ENCODE results near the gene MRPL47. TPM values are rescaled to one million over a fixed set of nuclear protein-coding genes. Genes with fewer than 3 reads are reported as not detected.
"Not testable (repeated sequence)": the region's sequence is repeated elsewhere in the genome, so short reads cannot be mapped to it uniquely, and the experiment has no call there.

The MRPL47 gene
- total RNA-seq: 10 to 100 TPM; 36.8 to 39.9 TPM

- Mint-ChIP-seq H3K36me3 (ENCODE audit: low read depth) (peaks cover 43% of the 10 kb centered on the region), H3K4me3 (peak within 1 kb of the TSS; percentile 99), H3K4me1 (ENCODE audit: low read depth) (peaks cover 46% of the 10 kb centered on the region), H3K9me3 (ENCODE audit: insufficient read depth) (no peaks in the 10 kb centered on the region), H3K27ac (peak within 1 kb of the TSS; percentile 99), H3K27me3 (ENCODE audit: low read depth) (no peaks in the 10 kb centered on the region)
- DNase-seq (peak; percentile 96), ATAC-seq (peak; percentile 95)
- POLR2A ChIA-PET: interaction anchor here (0.7 to 2.1 kb wide), 12 partner anchors 9 to 283 kb away, joined by 3 to 16 read pairs (median 3); partner anchors contain the start of genes ACTL6A, MFN1 and USP13
- CTCF ChIA-PET: interaction anchor here (0.7 to 1.0 kb wide), 2 partner anchors 49 to 1001 kb away, joined by 3 to 4 read pairs; no protein-coding TSS in a partner anchor
Observed at GRCh38 chr3:179604321-179605078, at the start of gene MRPL47, which contains the start of gene NDUFB5. TSS of gene MRPL47 (minus strand) at chr3:179604638. CDS start at chr3:179604624, 14 bp downstream. TSS of gene NDUFB5 (plus strand) at chr3:179604794. CDS start at chr3:179604816, 22 bp downstream.

GRCh38 chr3:179653096-179653797 lies 48.8 kb upstream of the MRPL47 start:
- H3K4me1 Mint-ChIP-seq (ENCODE audit: low read depth): peaks cover 30% of the 10 kb centered on the region
- peak overlapping the region; percentile 93 for H3K4me3 Mint-ChIP-seq
- ChIA-PET POLR2A (interaction anchor here (0.5 to 2.6 kb wide), 4 partner anchors 9 to 506 kb away, joined by 3 to 16 read pairs (median 3); partner anchors contain the start of genes MRPL47 and NDUFB5), CTCF (interaction anchor here (0.5 to 2.0 kb wide), 4 partner anchors 9 to 276 kb away, joined by 4 read pairs; partner anchors contain the start of genes MRPL47 and NDUFB5)
- no peaks in the 10 kb centered on the region for H3K9me3 Mint-ChIP-seq (ENCODE audit: insufficient read depth)
- ATAC-seq (peak; percentile 76), DNase-seq (peak; percentile 68)
- peaks cover 11% of the 10 kb centered on the region for H3K36me3 Mint-ChIP-seq (ENCODE audit: low read depth)
- H3K27me3 Mint-ChIP-seq (ENCODE audit: low read depth): peaks cover 10% of the 10 kb centered on the region
- H3K27ac Mint-ChIP-seq: peak overlapping the region; percentile 89

- Mint-ChIP-seq H3K27me3 (ENCODE audit: low read depth) (peaks cover 10% of the 10 kb centered on the region), H3K4me1 (ENCODE audit: low read depth) (peaks cover 29% of the 10 kb centered on the region), H3K4me3 (peak within 1 kb of the TSS; percentile 93), H3K9me3 (ENCODE audit: insufficient read depth) (no peaks in the 10 kb centered on the region), H3K36me3 (ENCODE audit: low read depth) (peaks cover 11% of the 10 kb centered on the region), H3K27ac (peak within 1 kb of the TSS; percentile 89)
- ATAC-seq: peak; percentile 70
- ChIA-PET CTCF (interaction anchor here (0.5 to 1.0 kb wide), 2 partner anchors 9 to 276 kb away, joined by 3 to 4 read pairs; no protein-coding TSS in a partner anchor), POLR2A (interaction anchor here (0.5 to 2.6 kb wide), 3 partner anchors 44 to 505 kb away, joined by 3 to 16 read pairs (median 3); partner anchors contain the start of genes MRPL47 and NDUFB5)
- DNase-seq: peak; percentile 77
Observed at GRCh38 chr3:179652447-179653095, 48.1 kb upstream of the MRPL47 start, which contains the start of gene USP13. TSS of gene USP13 (plus strand) at chr3:179653040. CDS start at chr3:179653226, 186 bp downstream.

GRCh38 chr3:179651687-179652446 lies 47.4 kb upstream of the MRPL47 start:
- ATAC-seq: no peak
- DNase-seq: no peak
- H3K9me3 Mint-ChIP-seq (ENCODE audit: insufficient read depth): no peaks in the 10 kb centered on the region
- H3K4me1 Mint-ChIP-seq (ENCODE audit: low read depth): peaks cover 29% of the 10 kb centered on the region
- ChIA-PET CTCF (interaction anchor here (1.0 kb wide), 1 partner anchor 8 kb away, joined by 3 read pairs; no protein-coding TSS in a partner anchor), POLR2A (interaction anchor here (0.6 to 2.6 kb wide), 2 partner anchors 43 to 47 kb away, joined by 3 to 16 read pairs; partner anchors contain the start of genes MRPL47 and NDUFB5)
- peaks cover 11% of the 10 kb centered on the region for H3K36me3 Mint-ChIP-seq (ENCODE audit: low read depth)
- H3K27me3 Mint-ChIP-seq (ENCODE audit: low read depth): peaks cover 10% of the 10 kb centered on the region
- peak overlapping the region; percentile 76 for H3K4me3 Mint-ChIP-seq
- H3K27ac Mint-ChIP-seq: peak overlapping the region; percentile 15

- POLR2A ChIA-PET: no interaction called here
Observed at GRCh38 chr3:179646177-179646576, 41.7 kb upstream of the MRPL47 start.

GRCh38 chr3:179643837-179644236 lies 39.4 kb upstream of the MRPL47 start:
- DNase-seq; ATAC-seq; H3K27ac Mint-ChIP-seq; H3K27me3 Mint-ChIP-seq (ENCODE audit: low read depth); H3K9me3 Mint-ChIP-seq (ENCODE audit: insufficient read depth); H3K36me3 Mint-ChIP-seq (ENCODE audit: low read depth); H3K4me3 Mint-ChIP-seq; H3K4me1 Mint-ChIP-seq (ENCODE audit: low read depth): not testable (repeated sequence)
- ChIA-PET POLR2A (interaction anchor here (0.8 to 1.7 kb wide), 2 partner anchors 9 to 1423 kb away, joined by 3 read pairs; no protein-coding TSS in a partner anchor), CTCF (interaction anchor here (0.8 to 1.5 kb wide), 3 partner anchors 9 to 689 kb away, joined by 3 to 4 read pairs (median 3); partner anchors contain the start of gene USP13)

More at GRCh38 chr3:179646177-179646576, 41.7 kb upstream of the MRPL47 start:
- CTCF ChIA-PET: no interaction called here
- no peak overlapping the region for H3K27ac Mint-ChIP-seq
- peaks cover 7% of the 10 kb centered on the region for H3K4me1 Mint-ChIP-seq (ENCODE audit: low read depth)
- no peak overlapping the region for H3K4me3 Mint-ChIP-seq
- H3K27me3 Mint-ChIP-seq (ENCODE audit: low read depth): peaks cover 4% of the 10 kb centered on the region
- ATAC-seq (no peak), DNase-seq (no peak)
- H3K36me3 Mint-ChIP-seq (ENCODE audit: low read depth): no peaks in the 10 kb centered on the region
- no peaks in the 10 kb centered on the region for H3K9me3 Mint-ChIP-seq (ENCODE audit: insufficient read depth)

GRCh38 chr3:179642871-179643270 lies 38.4 kb upstream of the MRPL47 start:
- DNase-seq (no peak), ATAC-seq (no peak)
- Mint-ChIP-seq H3K4me3 (no peak overlapping the region), H3K4me1 (ENCODE audit: low read depth) (peaks cover 4% of the 10 kb centered on the region), H3K9me3 (ENCODE audit: insufficient read depth) (no peaks in the 10 kb centered on the region), H3K27ac (no peak overlapping the region), H3K27me3 (ENCODE audit: low read depth) (no peaks in the 10 kb centered on the region), H3K36me3 (ENCODE audit: low read depth) (no peaks in the 10 kb centered on the region)
- CTCF ChIA-PET: interaction anchor here (0.8 kb wide), 1 partner anchor 688 kb away, joined by 3 read pairs; no protein-coding TSS in a partner anchor
- POLR2A ChIA-PET: interaction anchor here (1.7 kb wide), 1 partner anchor 10 kb away, joined by 3 read pairs; no protein-coding TSS in a partner anchor

- no peaks in the 10 kb centered on the region for H3K9me3 Mint-ChIP-seq (ENCODE audit: insufficient read depth)
- DNase-seq: no peak
- H3K27ac Mint-ChIP-seq: no peak overlapping the region
- ChIA-PET CTCF (interaction anchor here (0.7 kb wide), 1 partner anchor 9 kb away, joined by 3 read pairs; no protein-coding TSS in a partner anchor), POLR2A (no interaction called here)
- H3K27me3 Mint-ChIP-seq (ENCODE audit: low read depth): no peaks in the 10 kb centered on the region
- ATAC-seq: no peak
- H3K4me3 Mint-ChIP-seq: no peak overlapping the region
- peaks cover 4% of the 10 kb centered on the region for H3K4me1 Mint-ChIP-seq (ENCODE audit: low read depth)
- H3K36me3 Mint-ChIP-seq (ENCODE audit: low read depth): no peaks in the 10 kb centered on the region
Observed at GRCh38 chr3:179640469-179640868, 36.0 kb upstream of the MRPL47 start.

- ChIA-PET POLR2A (no interaction called here), CTCF (no interaction called here)
- DNase-seq: no peak
- ATAC-seq: no peak
- Mint-ChIP-seq H3K36me3 (ENCODE audit: low read depth) (peaks cover 2% of the 10 kb centered on the region), H3K27me3 (ENCODE audit: low read depth) (no peaks in the 10 kb centered on the region), H3K4me1 (ENCODE audit: low read depth) (no peaks in the 10 kb centered on the region), H3K27ac (no peak overlapping the region), H3K4me3 (no peak overlapping the region), H3K9me3 (ENCODE audit: insufficient read depth) (no peaks in the 10 kb centered on the region)
Observed at GRCh38 chr3:179630753-179631451, 26.5 kb upstream of the MRPL47 start.

- Mint-ChIP-seq H3K36me3 (ENCODE audit: low read depth) (peaks cover 47% of the 10 kb centered on the region), H3K4me3 (no peak overlapping the region), H3K27ac (no peak overlapping the region), H3K27me3 (ENCODE audit: low read depth) (no peaks in the 10 kb centered on the region), H3K4me1 (ENCODE audit: low read depth) (no peaks in the 10 kb centered on the region), H3K9me3 (ENCODE audit: insufficient read depth) (peaks cover 3% of the 10 kb centered on the region)
- ChIA-PET CTCF (no interaction called here), POLR2A (interaction anchor here (0.6 kb wide), 1 partner anchor 13 kb away, joined by 4 read pairs; no protein-coding TSS in a partner anchor)
- no peak for ATAC-seq
- no peak for DNase-seq
Observed at GRCh38 chr3:179624451-179624850, 20.0 kb upstream of the MRPL47 start.
